AG08396 (cell line): ENCODE measurements around the gene SLC39A8.
A peak's percentile ranks its signal among the peaks of the same experiment; 100 is the strongest.
"Not testable (repeated sequence)": the region's sequence is repeated elsewhere in the genome, so short reads cannot be mapped to it uniquely, and the experiment has no call there.

Source experiments
- DNase-seq: peaks from one replicate; pipeline ENCODE4 v3.0.0; 2012; ENCODE audit warnings: low spot score, mixed read lengths

Gene SLC39A8

GRCh38 chr4:102299354-102300107 lies 45.8 kb downstream of the SLC39A8 start:
- peak; percentile 59 for DNase-seq

GRCh38 chr4:102298716-102299115 lies 46.6 kb downstream of the SLC39A8 start:
- no peak for DNase-seq

- DNase-seq: no peak
Measured at GRCh38 chr4:102295153-102295862, 50.0 kb downstream of the SLC39A8 start.

- DNase-seq: no peak
Measured at GRCh38 chr4:102288497-102288896, 56.8 kb downstream of the SLC39A8 start.

GRCh38 chr4:102285831-102286230 lies 59.5 kb downstream of the SLC39A8 start:
- DNase-seq: no peak

GRCh38 chr4:102281171-102281839 lies 64.0 kb downstream of the SLC39A8 start:
- DNase-seq: no peak

- DNase-seq: not testable (repeated sequence)
Measured at GRCh38 chr4:102273317-102273716, 72.0 kb downstream of the SLC39A8 start.

- DNase-seq: no peak
Measured at GRCh38 chr4:102272318-102272717, 73.0 kb downstream of the SLC39A8 start.

- DNase-seq: no peak
Measured at GRCh38 chr4:102268355-102268754, 76.9 kb downstream of the SLC39A8 start.

- DNase-seq: peak; percentile 37
Measured at GRCh38 chr4:102263024-102263787, 82.1 kb downstream of the SLC39A8 start.

- no peak for DNase-seq
Measured at GRCh38 chr4:102259702-102260101, 85.6 kb downstream of the SLC39A8 start.

- no peak for DNase-seq
Measured at GRCh38 chr4:102259081-102259480, 86.2 kb downstream of the SLC39A8 start.

- no peak for DNase-seq
Measured at GRCh38 chr4:102256321-102256720, 89.0 kb downstream of the SLC39A8 start.

GRCh38 chr4:102253860-102254259 lies 91.4 kb downstream of the SLC39A8 start:
- no peak for DNase-seq

- DNase-seq: no peak
Measured at GRCh38 chr4:102252171-102252570, 93.1 kb downstream of the SLC39A8 start.

- no peak for DNase-seq
Measured at GRCh38 chr4:102250341-102250740, 94.9 kb downstream of the SLC39A8 start.

- peak; percentile 31 for DNase-seq
Measured at GRCh38 chr4:102247041-102247440, 98.2 kb downstream of the SLC39A8 start.

GRCh38 chr4:102246416-102246815 lies 98.9 kb downstream of the SLC39A8 start:
- DNase-seq: no peak

- no peak for DNase-seq
Measured at GRCh38 chr4:102244878-102245535, 100.3 kb downstream of the SLC39A8 start.

- DNase-seq: not testable (repeated sequence)
Measured at GRCh38 chr4:102243296-102243695, 102.0 kb downstream of the SLC39A8 start.

- DNase-seq: no peak
Measured at GRCh38 chr4:102234243-102234838, 110.9 kb downstream of the SLC39A8 start.
